Spleen (tissue), 7 donors: Measurements from ENCODE around the gene KRT40.

Experiments
- POLR2A ChIP-seq, 3 donors: fragments of 450-650 bp; IDR thresholded peaks; one replicate each; pipeline ENCODE4 v1.5.1; 2017; ENCODE audit warnings: antibody characterized with exemption in 3 of 3, mild to moderate bottlenecking in 1 of 3
- POLR2AphosphoS5 ChIP-seq, 3 donors: sonication (generic); formaldehyde crosslinking; IDR thresholded peaks; one replicate each; pipeline ENCODE4 v1.5.1; 2017; ENCODE audit warnings: antibody characterized with exemption in 3 of 3
- TF ChIP-seq, protein P1 (sequence below), 11 experiments: fragments of 200-600 bp in 7 of 11; fragments of 450-650 bp in 4 of 11; sonication (generic) in 4 of 11; IDR thresholded peaks in 8 of 11; conservative IDR thresholded peaks in 3 of 11; 1 replicate in 7 of 11; 2 replicates in 4 of 11; pipeline versions ENCODE4 v1.4.0 to v1.8.0; 2016 to 2021; ENCODE audit warnings: antibody characterized with exemption in 11 of 11, inconsistent platforms in 4 of 11, mild to moderate bottlenecking in 1 of 11
- donor health status: DM: no; HTN: no; CAD: no; lungs with moderate emphysema.
- donor health status: DM: no; HTN: no; CAD: no.
- donor health status: DM: no; HTN: no; CAD: no.

DNA sequence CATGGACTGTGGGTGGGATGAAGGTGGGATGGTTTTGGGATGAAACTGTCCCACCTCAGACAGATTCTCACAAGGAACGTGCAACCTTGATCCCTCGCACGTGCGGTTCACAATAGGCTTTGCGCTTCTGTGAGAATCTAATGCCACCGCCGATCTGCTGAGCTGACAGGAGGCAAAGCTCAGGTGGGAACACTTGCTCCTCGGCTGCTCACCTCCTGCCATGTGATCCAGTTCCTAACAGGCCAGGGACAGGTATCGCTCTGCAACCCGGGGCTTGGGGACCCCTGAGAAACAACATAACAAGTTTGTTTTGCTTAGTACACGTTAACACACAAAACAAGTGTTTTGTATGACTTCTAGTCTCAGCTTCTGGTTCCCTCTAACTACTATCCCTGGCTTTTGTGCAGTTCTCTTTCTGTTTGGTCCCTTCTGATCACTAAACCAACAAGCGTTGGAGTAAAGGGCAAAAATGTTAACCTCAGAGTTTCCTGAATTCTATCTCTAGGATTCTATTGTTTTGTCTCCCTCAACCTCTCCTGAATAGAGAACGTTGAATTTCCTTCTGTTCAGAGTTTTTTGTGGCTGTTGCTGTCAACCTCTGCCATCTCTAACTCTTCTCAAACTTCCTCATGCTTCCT, 32.6 kb upstream of the KRT40 start:
- TF ChIP-seq POLR2A (IDR thresholded peaks at IDR 0.05) (no peak), POLR2AphosphoS5 (IDR thresholded peaks at IDR 0.05) (no peak)
- TF ChIP-seq, protein P1, sequence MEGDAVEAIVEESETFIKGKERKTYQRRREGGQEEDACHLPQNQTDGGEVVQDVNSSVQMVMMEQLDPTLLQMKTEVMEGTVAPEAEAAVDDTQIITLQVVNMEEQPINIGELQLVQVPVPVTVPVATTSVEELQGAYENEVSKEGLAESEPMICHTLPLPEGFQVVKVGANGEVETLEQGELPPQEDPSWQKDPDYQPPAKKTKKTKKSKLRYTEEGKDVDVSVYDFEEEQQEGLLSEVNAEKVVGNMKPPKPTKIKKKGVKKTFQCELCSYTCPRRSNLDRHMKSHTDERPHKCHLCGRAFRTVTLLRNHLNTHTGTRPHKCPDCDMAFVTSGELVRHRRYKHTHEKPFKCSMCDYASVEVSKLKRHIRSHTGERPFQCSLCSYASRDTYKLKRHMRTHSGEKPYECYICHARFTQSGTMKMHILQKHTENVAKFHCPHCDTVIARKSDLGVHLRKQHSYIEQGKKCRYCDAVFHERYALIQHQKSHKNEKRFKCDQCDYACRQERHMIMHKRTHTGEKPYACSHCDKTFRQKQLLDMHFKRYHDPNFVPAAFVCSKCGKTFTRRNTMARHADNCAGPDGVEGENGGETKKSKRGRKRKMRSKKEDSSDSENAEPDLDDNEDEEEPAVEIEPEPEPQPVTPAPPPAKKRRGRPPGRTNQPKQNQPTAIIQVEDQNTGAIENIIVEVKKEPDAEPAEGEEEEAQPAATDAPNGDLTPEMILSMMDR (IDR thresholded peaks at IDR 0.05 in 8 of 11, conservative IDR thresholded peaks at IDR 0.05 in 3 of 11), result no peak
